ENCODE measurements around the gene ILK.

The ILK gene

DNA sequence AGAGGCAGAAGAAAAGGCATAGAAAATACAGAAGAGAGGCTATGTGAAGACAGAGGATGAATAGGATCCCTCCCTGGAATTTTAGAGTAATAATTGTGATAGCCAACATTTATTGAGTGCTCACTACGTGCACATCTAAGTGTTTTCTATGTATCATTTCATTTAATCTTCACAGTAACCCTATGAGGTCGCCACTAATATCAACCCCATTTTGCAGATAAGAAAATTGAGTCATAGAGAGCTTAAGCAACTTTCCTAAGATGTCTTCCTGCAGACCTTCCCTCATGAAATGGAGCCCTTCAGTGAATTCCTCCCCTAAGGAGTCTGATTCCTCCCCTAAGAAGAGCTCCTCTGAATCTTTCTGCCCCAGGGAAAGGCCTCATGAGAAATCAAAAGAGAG is 38.2 kb upstream of the ILK start:
- no peak for DNase-seq (ENCODE audit: low read depth in 1 of 2, low spot score in 1 of 2)
- Histone ChIP-seq H3K27me3 (ENCODE audit: insufficient read depth, poor library complexity, severe bottlenecking) (no peaks in the 10 kb centered on the region), H3K4me3 (replicated peaks; ENCODE audit: insufficient read depth, low read length) (no peak overlapping the region), H3K27ac (replicated peaks) (no peak overlapping the region)
- TF ChIP-seq POLR2AphosphoS5 (IDR thresholded peaks at IDR 0.05; ENCODE audit: low read depth) (no peak), SPI1 (IDR thresholded peaks at IDR 0.05; ENCODE audit: borderline replicate concordance, low read depth) (no peak), GABPA (IDR thresholded peaks at IDR 0.05; ENCODE audit: low read depth) (no peak)
- TF ChIP-seq, protein P1, sequence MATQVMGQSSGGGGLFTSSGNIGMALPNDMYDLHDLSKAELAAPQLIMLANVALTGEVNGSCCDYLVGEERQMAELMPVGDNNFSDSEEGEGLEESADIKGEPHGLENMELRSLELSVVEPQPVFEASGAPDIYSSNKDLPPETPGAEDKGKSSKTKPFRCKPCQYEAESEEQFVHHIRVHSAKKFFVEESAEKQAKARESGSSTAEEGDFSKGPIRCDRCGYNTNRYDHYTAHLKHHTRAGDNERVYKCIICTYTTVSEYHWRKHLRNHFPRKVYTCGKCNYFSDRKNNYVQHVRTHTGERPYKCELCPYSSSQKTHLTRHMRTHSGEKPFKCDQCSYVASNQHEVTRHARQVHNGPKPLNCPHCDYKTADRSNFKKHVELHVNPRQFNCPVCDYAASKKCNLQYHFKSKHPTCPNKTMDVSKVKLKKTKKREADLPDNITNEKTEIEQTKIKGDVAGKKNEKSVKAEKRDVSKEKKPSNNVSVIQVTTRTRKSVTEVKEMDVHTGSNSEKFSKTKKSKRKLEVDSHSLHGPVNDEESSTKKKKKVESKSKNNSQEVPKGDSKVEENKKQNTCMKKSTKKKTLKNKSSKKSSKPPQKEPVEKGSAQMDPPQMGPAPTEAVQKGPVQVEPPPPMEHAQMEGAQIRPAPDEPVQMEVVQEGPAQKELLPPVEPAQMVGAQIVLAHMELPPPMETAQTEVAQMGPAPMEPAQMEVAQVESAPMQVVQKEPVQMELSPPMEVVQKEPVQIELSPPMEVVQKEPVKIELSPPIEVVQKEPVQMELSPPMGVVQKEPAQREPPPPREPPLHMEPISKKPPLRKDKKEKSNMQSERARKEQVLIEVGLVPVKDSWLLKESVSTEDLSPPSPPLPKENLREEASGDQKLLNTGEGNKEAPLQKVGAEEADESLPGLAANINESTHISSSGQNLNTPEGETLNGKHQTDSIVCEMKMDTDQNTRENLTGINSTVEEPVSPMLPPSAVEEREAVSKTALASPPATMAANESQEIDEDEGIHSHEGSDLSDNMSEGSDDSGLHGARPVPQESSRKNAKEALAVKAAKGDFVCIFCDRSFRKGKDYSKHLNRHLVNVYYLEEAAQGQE (IDR thresholded peaks at IDR 0.05; ENCODE audit: insufficient replicate concordance, low read depth), result no peak
- TF ChIP-seq, protein P2, sequence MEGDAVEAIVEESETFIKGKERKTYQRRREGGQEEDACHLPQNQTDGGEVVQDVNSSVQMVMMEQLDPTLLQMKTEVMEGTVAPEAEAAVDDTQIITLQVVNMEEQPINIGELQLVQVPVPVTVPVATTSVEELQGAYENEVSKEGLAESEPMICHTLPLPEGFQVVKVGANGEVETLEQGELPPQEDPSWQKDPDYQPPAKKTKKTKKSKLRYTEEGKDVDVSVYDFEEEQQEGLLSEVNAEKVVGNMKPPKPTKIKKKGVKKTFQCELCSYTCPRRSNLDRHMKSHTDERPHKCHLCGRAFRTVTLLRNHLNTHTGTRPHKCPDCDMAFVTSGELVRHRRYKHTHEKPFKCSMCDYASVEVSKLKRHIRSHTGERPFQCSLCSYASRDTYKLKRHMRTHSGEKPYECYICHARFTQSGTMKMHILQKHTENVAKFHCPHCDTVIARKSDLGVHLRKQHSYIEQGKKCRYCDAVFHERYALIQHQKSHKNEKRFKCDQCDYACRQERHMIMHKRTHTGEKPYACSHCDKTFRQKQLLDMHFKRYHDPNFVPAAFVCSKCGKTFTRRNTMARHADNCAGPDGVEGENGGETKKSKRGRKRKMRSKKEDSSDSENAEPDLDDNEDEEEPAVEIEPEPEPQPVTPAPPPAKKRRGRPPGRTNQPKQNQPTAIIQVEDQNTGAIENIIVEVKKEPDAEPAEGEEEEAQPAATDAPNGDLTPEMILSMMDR (IDR thresholded peaks at IDR 0.05; ENCODE audit: insufficient read depth, low read length), result no peak

DNA sequence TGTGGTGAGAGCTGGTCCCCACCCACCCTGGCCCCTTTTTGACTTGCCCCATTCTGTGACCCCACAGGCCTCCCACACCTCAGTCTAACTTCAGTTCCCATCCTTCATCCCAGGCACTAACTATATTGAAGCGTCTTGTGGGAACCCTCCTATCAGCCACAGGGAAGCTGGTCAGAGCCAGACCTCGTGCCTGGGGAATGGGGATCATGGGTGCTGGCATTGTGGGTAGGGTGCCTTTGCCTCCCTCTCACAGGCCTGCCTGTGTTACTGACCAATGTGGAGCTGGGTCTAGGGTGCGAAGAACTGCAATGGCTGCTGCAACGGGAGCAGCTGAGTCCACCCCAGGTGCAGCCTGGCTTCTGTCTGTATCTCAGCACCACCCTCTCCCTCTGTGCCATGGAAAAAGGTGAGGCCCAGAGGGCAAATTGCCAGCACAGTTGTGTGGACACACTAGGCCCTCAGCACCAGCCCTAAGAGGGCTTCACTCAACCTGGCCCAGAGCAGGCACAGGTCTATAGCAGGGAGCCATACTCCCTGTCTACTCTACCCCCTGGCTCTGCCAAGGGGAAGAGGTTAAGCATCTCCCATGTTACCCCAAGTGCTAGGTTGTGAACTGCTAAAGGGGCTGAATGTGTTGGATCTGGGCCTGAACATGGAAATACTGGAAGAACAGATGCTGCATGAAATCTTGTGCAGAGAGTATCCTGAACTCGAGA is 37.4 kb upstream of the ILK start:
- DNase-seq (ENCODE audit: low read depth in 1 of 2, low spot score in 1 of 2), result no peak

DNA sequence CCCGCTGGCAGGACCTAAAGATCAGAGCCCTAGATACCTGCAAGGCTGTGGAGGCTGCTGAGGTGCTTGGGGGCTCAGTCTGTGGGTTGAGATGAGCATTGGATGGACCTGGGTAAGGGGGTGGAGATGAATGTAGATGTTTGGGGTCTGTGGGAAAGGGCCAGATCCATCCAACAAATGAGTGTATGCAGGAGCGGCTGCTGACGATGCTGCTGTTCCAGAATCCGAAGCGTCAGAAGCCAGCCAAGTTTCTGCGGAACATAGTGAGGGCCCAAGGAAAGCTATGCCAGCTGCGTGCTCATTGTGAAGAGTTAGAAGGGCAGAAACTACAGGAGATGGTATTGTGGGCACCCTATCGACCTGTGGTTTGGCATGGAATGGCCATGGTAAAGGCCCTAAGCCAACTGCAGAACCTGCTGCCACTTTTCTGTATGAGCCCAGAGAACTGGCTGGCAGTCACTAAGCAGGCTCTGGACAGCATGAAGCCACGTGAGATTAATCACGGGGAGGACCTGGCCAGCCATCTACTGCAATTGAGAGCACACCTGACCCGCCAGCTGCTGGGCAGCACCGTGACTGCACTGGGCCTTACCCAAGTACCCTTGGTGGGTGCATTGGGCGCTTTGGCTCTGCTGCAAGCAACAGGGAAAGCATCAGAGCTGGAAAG is 36.7 kb upstream of the ILK start:
- Histone ChIP-seq H3K27ac (replicated peaks) (no peak overlapping the region), H3K4me3 (replicated peaks; ENCODE audit: insufficient read depth, low read length) (no peak overlapping the region), H3K27me3 (ENCODE audit: insufficient read depth, poor library complexity, severe bottlenecking) (no peaks in the 10 kb centered on the region)
- DNase-seq (ENCODE audit: low read depth in 1 of 2, low spot score in 1 of 2), result no peak
- TF ChIP-seq GABPA (IDR thresholded peaks at IDR 0.05; ENCODE audit: low read depth) (no peak), SPI1 (IDR thresholded peaks at IDR 0.05; ENCODE audit: borderline replicate concordance, low read depth) (no peak)
- TF ChIP-seq, protein P2 (IDR thresholded peaks at IDR 0.05; ENCODE audit: insufficient read depth, low read length), result no peak
- TF ChIP-seq, protein P1 (IDR thresholded peaks at IDR 0.05; ENCODE audit: insufficient replicate concordance, low read depth), result no peak

More for the DNA sequence above, 37.4 kb upstream of the ILK start:
- Histone ChIP-seq H3K27ac (replicated peaks) (no peak overlapping the region), H3K4me3 (replicated peaks; ENCODE audit: insufficient read depth, low read length) (no peak overlapping the region), H3K27me3 (ENCODE audit: insufficient read depth, poor library complexity, severe bottlenecking) (no peaks in the 10 kb centered on the region)
- TF ChIP-seq, protein P2 (IDR thresholded peaks at IDR 0.05; ENCODE audit: insufficient read depth, low read length), result no peak
- no peak for TF ChIP-seq SPI1 (IDR thresholded peaks at IDR 0.05; ENCODE audit: borderline replicate concordance, low read depth)
- no peak for TF ChIP-seq POLR2AphosphoS5 (IDR thresholded peaks at IDR 0.05; ENCODE audit: low read depth)
- TF ChIP-seq GABPA (IDR thresholded peaks at IDR 0.05; ENCODE audit: low read depth), result no peak
- TF ChIP-seq, protein P1 (IDR thresholded peaks at IDR 0.05; ENCODE audit: insufficient replicate concordance, low read depth), result no peak

Data from HL-60 (cell line).